ENCODE data around the gene CXCL3.

CXCL3 gene

DNA sequence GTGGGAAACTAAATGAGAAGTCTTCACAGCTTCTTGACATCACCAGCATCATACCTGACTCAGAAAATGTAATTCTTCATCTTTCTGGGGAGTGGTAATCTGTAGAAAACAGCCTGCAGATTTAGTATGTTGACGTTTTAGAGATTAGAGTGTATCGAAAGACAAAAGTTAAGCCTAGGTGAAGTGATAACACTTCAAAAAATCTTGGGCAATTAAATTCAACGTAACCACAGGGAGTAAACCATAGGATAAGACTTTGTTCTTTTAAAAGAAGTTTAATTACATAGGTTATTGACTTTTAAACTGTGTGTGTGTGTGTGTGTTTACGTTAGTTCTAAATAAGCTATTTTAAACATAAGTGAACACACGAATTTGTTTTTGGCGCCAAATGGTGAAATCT, 38.2 kb downstream of the CXCL3 start:
- Histone ChIP-seq H3K9me3 (ENCODE audit: control insufficient read depth, low read length) (no peaks in the 10 kb centered on the region), H3K27ac (ENCODE audit: insufficient read depth, low read depth, low read length, poor library complexity, severe bottlenecking) (no peak overlapping the region), H3K4me3 (ENCODE audit: insufficient read depth, low read depth, low read length) (no peak overlapping the region), H3K36me3 (ENCODE audit: control insufficient read depth, insufficient read depth, low read length) (no peaks in the 10 kb centered on the region), H3K4me1 (ENCODE audit: control insufficient read depth, insufficient read depth, low read length) (no peaks in the 10 kb centered on the region), H3K27me3 (ENCODE audit: control insufficient read depth, insufficient read depth, low read length, poor library complexity, severe bottlenecking) (peaks cover 17% of the 10 kb centered on the region)
- 90 to 95% methylated on average over 6 of the region's 6 CpGs for WGBS, 2 experiments

- Histone ChIP-seq H3K27me3 (ENCODE audit: control insufficient read depth, insufficient read depth, low read length, poor library complexity, severe bottlenecking) (peaks cover 17% of the 10 kb centered on the region), H3K36me3 (ENCODE audit: control insufficient read depth, insufficient read depth, low read length) (no peaks in the 10 kb centered on the region), H3K27ac (ENCODE audit: insufficient read depth, low read depth, low read length, poor library complexity, severe bottlenecking) (no peak within 1 kb of the TSS), H3K9me3 (ENCODE audit: control insufficient read depth, low read length) (no peaks in the 10 kb centered on the region), H3K4me3 (ENCODE audit: insufficient read depth, low read depth, low read length) (peak within 1 kb of the TSS; percentile 31), H3K4me1 (ENCODE audit: control insufficient read depth, insufficient read depth, low read length) (no peaks in the 10 kb centered on the region)
- WGBS, 2 experiments, result 40% methylated on average over 44 to 46 of the region's 46 CpGs
Observed at GRCh38 chr4:73998040-73999011, 40.2 kb downstream of the CXCL3 start, which contains the start of gene CXCL5. Gene CXCL5, minus strand, starts transcription at chr4:73998677. Its CDS starts 96 bp downstream, at chr4:73998581.

GRCh38 chr4:73992050-73992449, 46.4 kb downstream of the CXCL3 start:
- Histone ChIP-seq H3K4me1 (ENCODE audit: control insufficient read depth, insufficient read depth, low read length) (no peaks in the 10 kb centered on the region), H3K9me3 (ENCODE audit: control insufficient read depth, low read length) (no peaks in the 10 kb centered on the region), H3K27ac (ENCODE audit: insufficient read depth, low read depth, low read length, poor library complexity, severe bottlenecking) (no peak overlapping the region), H3K4me3 (ENCODE audit: insufficient read depth, low read depth, low read length) (no peak overlapping the region), H3K27me3 (ENCODE audit: control insufficient read depth, insufficient read depth, low read length, poor library complexity, severe bottlenecking) (peaks cover under 1% of the 10 kb centered on the region), H3K36me3 (ENCODE audit: control insufficient read depth, insufficient read depth, low read length) (no peaks in the 10 kb centered on the region)
- no CpG with 5 or more reads among the region's 1 CpG for WGBS, 2 experiments

DNA sequence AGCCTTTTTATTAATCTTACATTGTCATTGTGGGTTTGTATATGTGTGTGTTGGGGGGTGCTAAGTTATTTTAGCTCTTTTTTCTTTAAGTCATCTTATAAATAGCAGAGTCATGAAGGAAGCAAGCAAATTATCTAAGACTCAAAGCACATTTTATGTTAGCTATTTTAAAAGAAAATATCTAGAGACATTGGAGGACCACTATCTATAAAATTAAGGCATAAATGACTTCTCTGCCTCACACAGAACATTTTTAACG, 46.8 kb downstream of the CXCL3 start:
- H3K4me3 ChIP-seq (ENCODE audit: insufficient read depth, low read depth, low read length), result no peak overlapping the region
- H3K27ac ChIP-seq (ENCODE audit: insufficient read depth, low read depth, low read length, poor library complexity, severe bottlenecking), result no peak overlapping the region
- no peaks in the 10 kb centered on the region for H3K9me3 ChIP-seq (ENCODE audit: control insufficient read depth, low read length)
- no peaks in the 10 kb centered on the region for H3K36me3 ChIP-seq (ENCODE audit: control insufficient read depth, insufficient read depth, low read length)
- no peaks in the 10 kb centered on the region for H3K27me3 ChIP-seq (ENCODE audit: control insufficient read depth, insufficient read depth, low read length, poor library complexity, severe bottlenecking)
- H3K4me1 ChIP-seq (ENCODE audit: control insufficient read depth, insufficient read depth, low read length), result no peaks in the 10 kb centered on the region
- WGBS, 2 experiments, result 100% methylated on average over 1 of the region's 1 CpG; no CpG with 5 or more reads in 1 of the 2 experiments

GRCh38 chr4:73990988-73991741, 47.3 kb downstream of the CXCL3 start:
- H3K4me1 ChIP-seq (ENCODE audit: control insufficient read depth, insufficient read depth, low read length), result no peaks in the 10 kb centered on the region
- WGBS, 2 experiments, result 98 to 99% methylated on average over 7 to 9 of the region's 9 CpGs
- no peaks in the 10 kb centered on the region for H3K36me3 ChIP-seq (ENCODE audit: control insufficient read depth, insufficient read depth, low read length)
- no peak overlapping the region for H3K4me3 ChIP-seq (ENCODE audit: insufficient read depth, low read depth, low read length)
- H3K27ac ChIP-seq (ENCODE audit: insufficient read depth, low read depth, low read length, poor library complexity, severe bottlenecking), result no peak overlapping the region
- H3K27me3 ChIP-seq (ENCODE audit: control insufficient read depth, insufficient read depth, low read length, poor library complexity, severe bottlenecking), result no peaks in the 10 kb centered on the region
- no peaks in the 10 kb centered on the region for H3K9me3 ChIP-seq (ENCODE audit: control insufficient read depth, low read length)

- no peaks in the 10 kb centered on the region for H3K4me1 ChIP-seq (ENCODE audit: control insufficient read depth, insufficient read depth, low read length)
- no peaks in the 10 kb centered on the region for H3K36me3 ChIP-seq (ENCODE audit: control insufficient read depth, insufficient read depth, low read length)
- WGBS, 2 experiments, result 95 to 100% methylated on average over 1 to 5 of the region's 5 CpGs
- H3K9me3 ChIP-seq (ENCODE audit: control insufficient read depth, low read length), result no peaks in the 10 kb centered on the region
- no peak overlapping the region for H3K27ac ChIP-seq (ENCODE audit: insufficient read depth, low read depth, low read length, poor library complexity, severe bottlenecking)
- H3K4me3 ChIP-seq (ENCODE audit: insufficient read depth, low read depth, low read length), result no peak overlapping the region
- no peaks in the 10 kb centered on the region for H3K27me3 ChIP-seq (ENCODE audit: control insufficient read depth, insufficient read depth, low read length, poor library complexity, severe bottlenecking)
Observed at GRCh38 chr4:73989928-73990327, 48.6 kb downstream of the CXCL3 start.

GRCh38 chr4:73989031-73989430, 49.5 kb downstream of the CXCL3 start:
- no peaks in the 10 kb centered on the region for H3K36me3 ChIP-seq (ENCODE audit: control insufficient read depth, insufficient read depth, low read length)
- no peaks in the 10 kb centered on the region for H3K4me1 ChIP-seq (ENCODE audit: control insufficient read depth, insufficient read depth, low read length)
- no peaks in the 10 kb centered on the region for H3K27me3 ChIP-seq (ENCODE audit: control insufficient read depth, insufficient read depth, low read length, poor library complexity, severe bottlenecking)
- no peak overlapping the region for H3K4me3 ChIP-seq (ENCODE audit: insufficient read depth, low read depth, low read length)
- H3K27ac ChIP-seq (ENCODE audit: insufficient read depth, low read depth, low read length, poor library complexity, severe bottlenecking), result no peak overlapping the region
- H3K9me3 ChIP-seq (ENCODE audit: control insufficient read depth, low read length), result no peaks in the 10 kb centered on the region
- 88 to 95% methylated on average over 2 of the region's 3 CpGs for WGBS, 2 experiments

DNA sequence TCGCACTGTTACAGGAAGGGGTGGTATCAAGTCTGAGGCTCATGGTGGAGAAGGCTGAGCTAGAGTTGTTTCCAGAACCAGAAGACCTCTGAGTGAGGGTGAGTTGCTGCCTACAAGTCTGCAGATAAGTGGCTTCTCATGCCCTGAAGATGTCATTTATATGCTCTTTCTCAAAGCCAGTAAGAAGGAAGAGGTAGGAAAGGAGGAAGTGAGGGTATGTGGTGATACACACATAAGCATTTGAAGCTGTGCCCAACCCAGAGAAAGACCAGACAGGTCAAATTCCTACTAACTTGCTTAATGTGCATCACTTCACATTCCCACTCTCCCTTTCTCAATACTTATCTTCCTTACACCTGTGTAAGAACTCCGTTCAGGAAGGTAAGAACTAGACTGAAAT, 50.4 kb downstream of the CXCL3 start, which contains the start of gene PPBP:
PPBP (minus strand) TSS at position 130 of the 400 bp plus-strand sequence; CDS start at position 43, 87 bp downstream.
- Histone ChIP-seq H3K4me3 (ENCODE audit: insufficient read depth, low read depth, low read length) (no peak within 1 kb of the TSS), H3K27me3 (ENCODE audit: control insufficient read depth, insufficient read depth, low read length, poor library complexity, severe bottlenecking) (no peaks in the 10 kb centered on the region), H3K9me3 (ENCODE audit: control insufficient read depth, low read length) (no peaks in the 10 kb centered on the region), H3K27ac (ENCODE audit: insufficient read depth, low read depth, low read length, poor library complexity, severe bottlenecking) (no peak within 1 kb of the TSS), H3K4me1 (ENCODE audit: control insufficient read depth, insufficient read depth, low read length) (no peaks in the 10 kb centered on the region), H3K36me3 (ENCODE audit: control insufficient read depth, insufficient read depth, low read length) (no peaks in the 10 kb centered on the region)
- 92% methylated on average over 1 to 2 of the region's 2 CpGs for WGBS, 2 experiments

Measured in ectodermal cell (in vitro differentiated cells).